H9 (cell line): ENCODE measurements around the gene CMTM2. TPM values are rescaled to one million over a fixed set of nuclear protein-coding genes. Genes with fewer than 3 reads are reported as not detected.

Experiments
- DNase-seq: peaks from one replicate; pipeline ENCODE4 v3.0.0-alpha.2; 2017
- H2AFZ ChIP-seq: one replicate; pipeline ENCODE4 v1.6.1; 2013; ENCODE audit warnings: mild to moderate bottlenecking, low read length, control low read depth, moderate library complexity
- H2AK5ac ChIP-seq: 2 replicates; pipeline ENCODE4 v1.6.1; 2013; ENCODE audit warnings: low read length, control low read depth, mixed read lengths; ENCODE audit not compliant: insufficient read length
- H2BK120ac ChIP-seq: one replicate; pipeline ENCODE4 v1.6.1; 2013; ENCODE audit warnings: low read depth, mild to moderate bottlenecking, low read length, control low read depth, inconsistent platforms; ENCODE audit not compliant: poor library complexity, severe bottlenecking
- H2BK12ac ChIP-seq: 2 replicates; pipeline ENCODE4 v1.6.1; 2013; ENCODE audit warnings: low read length, control low read depth, mixed read lengths, low read depth; ENCODE audit not compliant: insufficient read length
- H2BK15ac ChIP-seq: 2 replicates; pipeline ENCODE4 v1.6.1; 2013; ENCODE audit warnings: low read depth, low read length, control low read depth
- H2BK20ac ChIP-seq: one replicate; pipeline ENCODE4 v1.6.1; 2013; ENCODE audit warnings: low read depth, mild to moderate bottlenecking, low read length, control low read depth, inconsistent platforms; ENCODE audit not compliant: poor library complexity, severe bottlenecking
- H2BK5ac ChIP-seq: 2 replicates; pipeline ENCODE4 v1.6.1; 2013; ENCODE audit warnings: low read length, control low read depth, mixed read lengths; ENCODE audit not compliant: insufficient read length
- H3K14ac ChIP-seq: 2 replicates; pipeline ENCODE4 v1.6.1; 2013; ENCODE audit warnings: low read length, control low read depth; ENCODE audit not compliant: insufficient read depth
- H3K18ac ChIP-seq: 2 replicates; pipeline ENCODE4 v1.6.1; 2013; ENCODE audit warnings: low read depth, mild to moderate bottlenecking, mixed read lengths, low read length, control low read depth; ENCODE audit not compliant: insufficient read length
- H3K23ac ChIP-seq: 2 replicates; pipeline ENCODE4 v1.6.1; 2013; ENCODE audit warnings: low read length, control low read depth, mixed read lengths, low read depth; ENCODE audit not compliant: insufficient read length
- H3K23me2 ChIP-seq: 2 replicates; pipeline ENCODE4 v1.6.1; 2013; ENCODE audit warnings: low read depth, mild to moderate bottlenecking, mixed read lengths, low read length, control low read depth; ENCODE audit not compliant: insufficient read length, poor library complexity, severe bottlenecking
- H3K27ac ChIP-seq: 2 replicates; pipeline ENCODE4 v1.5.1; 2013; ENCODE audit warnings: low read length, control low read depth, mixed read lengths, low read depth; ENCODE audit not compliant: insufficient read length
- H3K27me3 ChIP-seq: 2 replicates; pipeline ENCODE4 v1.6.1; 2013; ENCODE audit warnings: low read length, control low read depth, inconsistent platforms; ENCODE audit not compliant: insufficient read depth
- H3K4ac ChIP-seq: 2 replicates; pipeline ENCODE4 v1.6.1; 2013; ENCODE audit warnings: low read depth, mild to moderate bottlenecking, control low read depth, inconsistent platforms, low read length, moderate library complexity
- H3K4me1 ChIP-seq: 2 replicates; pipeline ENCODE4 v1.6.1; 2013; ENCODE audit warnings: low read length, control low read depth, inconsistent platforms; ENCODE audit not compliant: insufficient read depth
- H3K4me2 ChIP-seq: 2 replicates; pipeline ENCODE4 v1.6.1; 2013; ENCODE audit warnings: low read length, control low read depth, mixed read lengths; ENCODE audit not compliant: insufficient read length, insufficient read depth
- H3K56ac ChIP-seq: 2 replicates; pipeline ENCODE4 v1.6.1; 2013; ENCODE audit warnings: low read depth, mild to moderate bottlenecking, mixed read lengths, low read length, control low read depth; ENCODE audit not compliant: insufficient read length
- H3K79me1 ChIP-seq: 2 replicates; pipeline ENCODE4 v1.6.1; 2013; ENCODE audit warnings: low read depth, mild to moderate bottlenecking, moderate library complexity, low read length, control low read depth, inconsistent platforms; ENCODE audit not compliant: insufficient read depth, poor library complexity, severe bottlenecking
- H3K79me2 ChIP-seq: 2 replicates; pipeline ENCODE4 v1.6.1; 2013; ENCODE audit warnings: low read length, control low read depth, inconsistent platforms; ENCODE audit not compliant: insufficient read depth
- H3K9ac ChIP-seq: 2 replicates; pipeline ENCODE4 v1.6.1; 2013; ENCODE audit warnings: low read length, control low read depth, mixed read lengths; ENCODE audit not compliant: insufficient read length; ENCODE audit errors: extremely low read depth
- H3K9me3 ChIP-seq: one replicate; pipeline ENCODE4 v1.6.1; 2013; ENCODE audit warnings: low read depth, low read length, inconsistent platforms; ENCODE audit not compliant: control insufficient read depth
- H3T11ph ChIP-seq: one replicate; pipeline ENCODE4 v1.6.1; 2013; ENCODE audit warnings: mild to moderate bottlenecking, low read length, control low read depth, inconsistent platforms
- H4K20me1 ChIP-seq: one replicate; pipeline ENCODE4 v1.6.1; 2013; ENCODE audit not compliant: control insufficient read depth, insufficient read length, insufficient read depth
- H4K5ac ChIP-seq: 2 replicates; pipeline ENCODE4 v1.6.1; 2013; ENCODE audit warnings: low read depth, mild to moderate bottlenecking, mixed read lengths, low read length, control low read depth; ENCODE audit not compliant: insufficient read length
- H4K8ac ChIP-seq: replicated peaks from 2 replicates; pipeline ENCODE4 v1.6.1; 2013; ENCODE audit warnings: low read length, control low read depth, mixed read lengths, low read depth; ENCODE audit not compliant: insufficient read length
- H4K91ac ChIP-seq: 2 replicates; pipeline ENCODE4 v1.6.1; 2013; ENCODE audit warnings: low read depth, mild to moderate bottlenecking, moderate library complexity, mixed read lengths, low read length, control low read depth; ENCODE audit not compliant: insufficient read length
- H3K27ac Mint-ChIP-seq, 3 experiments: 2 replicates in 2 of 3; 3 replicates in 1 of 3; pipeline ENCODE4 v1.8.0; 2020 to 2021; ENCODE audit warnings: mixed read lengths in 3 of 3, mild to moderate bottlenecking in 1 of 3, moderate library complexity in 1 of 3
- H3K27me3 Mint-ChIP-seq: 2 replicates; pipeline ENCODE4 v1.8.0; 2021; ENCODE audit warnings: low read depth, mild to moderate bottlenecking, moderate library complexity, mixed read lengths
- H3K36me3 Mint-ChIP-seq, 3 experiments: 2 replicates in 2 of 3; 3 replicates in 1 of 3; pipeline ENCODE4 v1.8.0; 2020 to 2021; ENCODE audit warnings: low read depth in 3 of 3, mixed read lengths in 3 of 3; ENCODE audit not compliant: insufficient read depth in 1 of 3
- H3K4me1 Mint-ChIP-seq, 2 experiments: 2 replicates each; pipeline ENCODE4 v1.8.0; 2020; ENCODE audit warnings: mixed read lengths in 2 of 2
- H3K4me3 Mint-ChIP-seq, 2 experiments: 2 replicates in 1 of 2; 3 replicates in 1 of 2; pipeline ENCODE4 v1.8.0; 2020 to 2021; ENCODE audit warnings: mild to moderate bottlenecking in 2 of 2, mixed read lengths in 2 of 2, moderate library complexity in 1 of 2
- H3K9me3 Mint-ChIP-seq, 2 experiments: 2 replicates in 1 of 2; 3 replicates in 1 of 2; pipeline ENCODE4 v1.8.0; 2020; ENCODE audit warnings: mild to moderate bottlenecking in 2 of 2, mixed read lengths in 2 of 2, moderate library complexity in 1 of 2
- CTCF ChIP-seq: fragments of 200-600 bp; sonication (generic); conservative IDR thresholded peaks from 3 replicates; pipeline ENCODE4 v1.8.0; 2021; ENCODE audit warnings: antibody characterized with exemption, mild to moderate bottlenecking
- WGBS: extraction: QIAGEN DNeasy Blood & Tissue Kit; methylation state at CpG from one replicate; pipeline ENCODE4 v1.1.7; 2013; ENCODE audit warnings: missing lambda C conversion rate, low lambda C conversion rate, mixed read lengths; ENCODE audit not compliant: insufficient read length; ENCODE audit errors: extremely low coverage; 5-methylcytosine and 5-hydroxymethylcytosine counted together
- total RNA-seq: library from RNA; stranded (reverse); gene quantifications from 2 replicates; pipeline ENCODE4 v1.2.1, GENCODE V29; 2021

The CMTM2 gene
- total RNA-seq, 1 experiment from 2014 or later, result not detected

DNA sequence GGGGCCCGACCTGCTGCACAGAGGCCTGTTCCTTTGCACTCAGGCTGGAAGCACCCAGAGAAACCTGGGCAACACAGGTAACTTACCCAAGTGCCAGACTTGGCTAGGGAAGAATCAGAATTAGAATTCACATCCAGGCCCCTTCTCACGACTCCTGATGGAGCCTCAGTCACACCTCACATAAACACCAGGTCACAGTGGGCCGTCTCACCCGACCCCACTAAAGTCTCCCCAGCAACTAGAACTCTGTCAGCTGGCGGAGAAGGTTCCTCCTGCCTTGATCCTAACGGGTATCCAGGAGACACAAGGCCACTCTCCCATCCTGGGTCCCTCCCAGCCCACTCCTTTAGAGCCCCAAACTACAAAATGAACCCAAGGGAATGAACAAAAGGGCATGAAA, 35.7 kb upstream of the CMTM2 start:
- no peaks in the 10 kb centered on the region for H3K79me2 ChIP-seq
- no peak overlapping the region for H2BK120ac ChIP-seq
- H3K79me1 ChIP-seq, result no peaks in the 10 kb centered on the region
- H3K18ac ChIP-seq, result no peak overlapping the region
- Mint-ChIP-seq H3K4me3 (no peak overlapping the region), H3K4me1 (peaks cover 13 to 14% of the 10 kb centered on the region in 2 experiments), H3K36me3 (peaks cover 0 to 5% (median 4%) of the 10 kb centered on the region in 3 experiments; a peak in 4 of 7 replicates), H3K27ac (no peak overlapping the region), H3K27me3 (no peaks in the 10 kb centered on the region), H3K9me3 (no peaks in the 10 kb centered on the region)
- peaks cover 8% of the 10 kb centered on the region; the same call in 1 of the 2 replicates for H3K4me1 ChIP-seq
- H2AK5ac ChIP-seq, result no peak overlapping the region
- no peak for TF ChIP-seq CTCF
- H3K23ac ChIP-seq, result no peak overlapping the region
- no peak overlapping the region for H3K4ac ChIP-seq
- H4K20me1 ChIP-seq, result no peaks in the 10 kb centered on the region
- H3K9ac ChIP-seq, result no peak overlapping the region
- H2BK5ac ChIP-seq, result no peak overlapping the region
- no peaks in the 10 kb centered on the region for H3K9me3 ChIP-seq
- H4K91ac ChIP-seq, result no peak overlapping the region
- no peak overlapping the region for H2AFZ ChIP-seq
- WGBS, result no CpG with 5 or more reads among the region's 6 CpGs
- H3T11ph ChIP-seq, result no peak overlapping the region
- no peak overlapping the region for H2BK20ac ChIP-seq
- H4K8ac ChIP-seq, result no peak overlapping the region
- no peak overlapping the region for H3K14ac ChIP-seq
- H4K5ac ChIP-seq, result no peak overlapping the region
- no peaks in the 10 kb centered on the region for H3K27me3 ChIP-seq
- H3K23me2 ChIP-seq, result no peaks in the 10 kb centered on the region
- H3K56ac ChIP-seq, result no peak overlapping the region
- DNase-seq, result no peak
- no peak overlapping the region for H3K27ac ChIP-seq
- H2BK15ac ChIP-seq, result no peak overlapping the region
- H2BK12ac ChIP-seq, result no peak overlapping the region
- H3K4me2 ChIP-seq, result no peak overlapping the region
